ENCODE results near the gene PCDH15.

DNA sequence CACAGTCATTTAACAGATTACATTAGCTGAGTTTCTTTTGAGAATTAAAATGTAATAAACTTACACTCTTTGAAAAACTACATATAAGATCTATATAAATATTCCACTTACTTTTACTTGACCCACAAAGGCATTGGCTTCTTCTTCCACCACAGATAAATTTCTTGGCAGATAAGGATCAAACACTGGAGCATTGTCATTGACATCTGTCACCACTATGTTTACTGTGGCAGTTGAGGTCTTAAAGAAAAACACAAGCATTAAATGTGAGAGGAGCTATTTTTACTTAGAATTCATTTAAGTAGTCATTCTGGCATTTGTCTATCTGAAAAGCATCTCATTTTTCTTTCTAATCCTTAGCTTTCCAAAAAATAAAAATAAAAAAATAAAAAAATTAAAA, 734.4 kb downstream of the PCDH15 start:
- TF ChIP-seq POLR2A (IDR thresholded peaks at IDR 0.05) = no peak
- TF ChIP-seq, protein P1, sequence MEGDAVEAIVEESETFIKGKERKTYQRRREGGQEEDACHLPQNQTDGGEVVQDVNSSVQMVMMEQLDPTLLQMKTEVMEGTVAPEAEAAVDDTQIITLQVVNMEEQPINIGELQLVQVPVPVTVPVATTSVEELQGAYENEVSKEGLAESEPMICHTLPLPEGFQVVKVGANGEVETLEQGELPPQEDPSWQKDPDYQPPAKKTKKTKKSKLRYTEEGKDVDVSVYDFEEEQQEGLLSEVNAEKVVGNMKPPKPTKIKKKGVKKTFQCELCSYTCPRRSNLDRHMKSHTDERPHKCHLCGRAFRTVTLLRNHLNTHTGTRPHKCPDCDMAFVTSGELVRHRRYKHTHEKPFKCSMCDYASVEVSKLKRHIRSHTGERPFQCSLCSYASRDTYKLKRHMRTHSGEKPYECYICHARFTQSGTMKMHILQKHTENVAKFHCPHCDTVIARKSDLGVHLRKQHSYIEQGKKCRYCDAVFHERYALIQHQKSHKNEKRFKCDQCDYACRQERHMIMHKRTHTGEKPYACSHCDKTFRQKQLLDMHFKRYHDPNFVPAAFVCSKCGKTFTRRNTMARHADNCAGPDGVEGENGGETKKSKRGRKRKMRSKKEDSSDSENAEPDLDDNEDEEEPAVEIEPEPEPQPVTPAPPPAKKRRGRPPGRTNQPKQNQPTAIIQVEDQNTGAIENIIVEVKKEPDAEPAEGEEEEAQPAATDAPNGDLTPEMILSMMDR (IDR thresholded peaks at IDR 0.05) = no peak

Measured in prostate gland (tissue), 2 donors.